NCI-H2227 treated with DMSO at 0.1 percent for 48 hours (cell line): ENCODE results near the gene SEPTIN8.
A peak's percentile ranks its signal among the peaks of the same experiment; 100 is the strongest.
"Not testable (repeated sequence)": the region's sequence is repeated elsewhere in the genome, so short reads cannot be mapped to it uniquely, and the experiment has no call there.

Experiments used
- DNase-seq: peaks from one replicate; lab custom pipeline; 2025; lab: John Stamatoyannopoulos, UW

Gene SEPTIN8

DNA sequence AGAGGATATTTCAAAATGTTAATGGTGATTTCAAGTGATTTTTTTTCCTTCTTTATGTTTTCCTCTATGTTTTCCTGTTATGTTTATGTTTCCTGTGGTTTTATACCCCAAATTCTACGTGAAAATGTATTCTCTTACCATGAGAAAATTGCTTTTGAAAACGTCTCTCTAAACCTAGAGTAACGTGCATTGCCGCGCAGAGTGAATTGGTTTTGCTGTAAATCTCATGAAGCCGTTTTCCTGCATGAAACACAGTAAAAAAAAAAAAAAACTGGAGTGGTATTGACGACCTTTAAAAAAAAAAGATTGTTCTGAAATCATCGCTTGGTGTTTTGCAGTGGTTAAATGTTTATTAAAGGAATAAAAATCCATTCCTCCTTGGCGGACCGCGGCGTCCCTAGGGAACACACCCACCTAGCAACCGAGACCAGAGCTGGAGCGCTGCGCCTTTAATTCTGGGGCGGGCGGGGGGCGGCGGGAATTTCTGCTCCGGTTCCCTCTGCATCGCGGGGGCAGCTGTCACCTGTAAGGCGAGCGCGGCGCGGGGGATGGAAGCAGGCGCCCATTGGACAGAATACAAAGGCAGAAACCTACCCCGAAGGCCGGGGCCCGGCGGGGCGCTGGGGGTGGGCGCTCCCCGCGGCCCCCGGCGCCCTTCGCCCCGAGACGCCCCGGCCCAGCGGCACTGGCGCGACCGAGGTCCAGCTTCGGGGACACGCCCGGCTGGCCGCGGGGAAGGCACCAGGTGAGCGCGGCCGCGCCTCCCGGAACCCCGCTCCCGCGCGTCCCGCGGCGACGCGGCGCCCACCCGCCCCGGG, 36.0 kb upstream of the SEPTIN8 start, which contains the start of gene SOWAHA:
Gene SOWAHA (plus strand): TSS at position 522 of the 818 bp plus-strand sequence. CDS start 320 bp downstream, outside the sequence.
- DNase-seq, result peak; percentile 65

DNA sequence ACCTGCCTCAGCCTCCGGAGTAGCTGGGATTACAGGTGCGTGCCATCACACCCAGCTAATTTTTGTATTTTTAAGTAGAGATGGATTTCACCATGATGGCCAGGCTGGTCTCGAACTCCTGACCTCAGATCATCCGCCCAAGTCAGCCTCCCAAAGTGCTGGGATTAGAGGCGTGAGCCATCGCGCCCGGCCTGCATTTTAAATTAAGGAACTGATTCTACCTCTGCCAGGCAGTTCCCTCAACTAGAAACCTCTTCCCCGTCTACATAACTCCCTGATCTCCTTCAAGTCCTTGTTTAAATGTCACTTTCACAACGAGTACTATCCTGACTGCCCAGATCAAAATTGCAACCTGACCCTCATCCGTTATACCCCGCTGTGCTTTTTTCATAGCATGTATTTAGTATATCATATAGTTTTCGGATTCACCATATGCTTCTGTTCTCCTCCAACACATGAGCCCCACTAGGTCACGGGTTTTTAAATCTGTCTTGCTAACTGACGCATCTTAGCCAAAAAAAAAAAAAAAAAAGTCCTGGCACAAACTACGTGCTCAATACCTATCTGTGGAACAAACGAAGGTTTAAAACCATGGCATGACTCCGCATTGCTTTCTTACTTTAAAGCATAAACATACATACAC, 35.2 kb upstream of the SEPTIN8 start:
- DNase-seq, result peak; percentile 65

DNA sequence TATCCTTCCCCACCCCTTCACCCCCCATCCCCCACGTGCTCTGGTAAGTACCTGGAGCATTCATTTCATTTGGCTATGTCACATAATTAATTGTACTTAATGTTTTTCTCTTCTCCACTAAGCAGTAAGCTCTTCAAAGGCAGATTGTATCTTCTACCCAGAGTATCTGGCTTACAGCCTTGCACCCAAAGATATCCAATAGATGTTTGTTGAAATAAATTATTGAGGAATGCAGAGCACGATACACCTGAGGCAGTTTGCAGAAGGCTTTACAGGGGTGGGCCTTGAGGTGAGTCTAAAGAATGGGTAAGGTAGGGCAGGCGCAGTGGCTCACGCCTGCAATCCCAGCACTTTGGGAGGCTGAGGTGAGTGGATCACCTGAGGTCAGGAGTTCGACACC, 33.6 kb upstream of the SEPTIN8 start:
- no peak for DNase-seq

DNA sequence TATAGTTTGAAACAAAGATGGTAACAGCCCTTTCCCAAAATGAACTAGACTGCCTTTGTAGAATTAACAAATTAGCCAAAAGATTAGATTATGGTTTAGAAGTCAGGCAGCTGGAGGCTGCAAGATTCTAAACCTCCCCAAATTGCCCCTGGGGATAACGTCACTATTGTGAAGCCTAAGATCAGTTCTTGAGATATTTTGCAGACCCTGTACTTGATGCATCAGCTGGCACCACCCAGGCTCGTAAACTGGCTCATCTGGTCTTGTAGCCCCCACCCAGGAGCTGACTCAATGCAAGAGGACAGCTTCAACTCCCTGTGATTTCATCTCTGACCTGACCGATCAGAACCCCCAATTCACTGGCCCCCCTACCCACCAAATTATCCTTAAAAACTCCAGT, 31.8 kb upstream of the SEPTIN8 start:
- DNase-seq, result no peak

DNA sequence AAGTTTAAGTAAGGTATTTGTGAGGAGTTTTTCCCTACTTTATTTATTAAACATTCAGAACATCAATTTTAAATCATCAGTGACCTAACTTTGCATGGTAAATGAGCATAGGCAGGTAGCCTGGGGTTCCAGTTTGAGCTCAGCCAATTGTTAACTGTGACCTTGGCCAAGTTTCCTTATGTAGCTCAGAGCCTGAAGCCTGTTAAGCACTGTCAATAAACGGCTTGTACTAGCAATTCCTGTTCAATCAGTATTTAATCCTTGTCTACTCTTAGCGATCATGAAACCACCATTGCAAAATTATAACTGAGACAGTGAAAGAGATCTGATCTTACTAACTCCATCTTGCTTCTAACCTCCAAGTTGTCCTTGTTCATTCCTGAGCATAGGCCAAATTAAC, 31.4 kb upstream of the SEPTIN8 start:
- DNase-seq, result no peak

DNA sequence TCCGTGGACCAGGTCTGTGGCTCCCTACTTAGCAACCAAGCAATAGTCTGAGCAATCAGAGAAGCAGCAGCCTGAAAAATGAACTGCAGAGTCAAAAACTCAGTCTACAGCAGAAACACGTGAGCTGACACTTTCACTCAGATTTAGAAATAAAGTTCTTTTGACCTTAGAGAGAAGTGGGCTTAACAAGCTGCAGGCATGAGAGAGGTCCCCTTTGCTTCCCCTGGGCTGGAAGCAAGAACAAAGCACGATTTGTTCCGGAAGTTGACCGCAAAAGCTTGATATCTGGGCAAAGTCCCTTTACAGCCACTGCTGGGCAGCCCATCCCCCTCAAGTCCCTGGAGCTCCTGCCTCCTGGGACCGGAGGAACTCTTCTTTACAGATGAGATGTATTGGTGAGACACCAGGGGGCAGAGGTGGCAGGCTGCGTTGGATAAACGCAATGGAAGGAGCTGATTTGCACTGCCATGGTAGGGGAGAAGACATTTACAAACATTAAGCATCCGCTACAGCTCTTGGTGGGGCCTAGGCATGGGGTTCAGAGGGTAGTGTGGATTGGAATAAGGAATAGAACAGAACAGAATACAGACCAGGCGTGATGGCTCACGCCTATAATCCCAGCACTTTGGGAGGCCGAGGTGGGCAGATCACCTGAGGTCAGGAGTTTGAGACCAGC, 30.3 kb upstream of the SEPTIN8 start:
- DNase-seq, result peak; percentile 3

DNA sequence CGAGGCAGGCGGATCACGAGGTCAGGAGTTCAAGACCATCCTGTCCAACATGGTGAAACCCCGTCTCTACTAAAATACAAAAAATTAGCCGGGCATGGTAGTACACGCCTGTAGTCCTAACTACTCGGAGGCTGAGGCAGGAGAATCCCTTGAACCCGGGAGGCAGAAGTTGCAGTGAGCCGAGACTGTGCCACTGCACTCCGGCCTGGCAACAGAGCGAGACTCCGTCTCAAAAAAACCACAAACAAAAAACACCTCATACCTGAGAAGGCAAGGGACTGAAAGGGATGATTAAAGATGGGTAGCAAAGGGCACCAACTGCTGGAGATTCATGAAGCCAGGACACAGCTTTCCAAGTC, 29.7 kb upstream of the SEPTIN8 start:
- DNase-seq, result not testable (repeated sequence)

DNA sequence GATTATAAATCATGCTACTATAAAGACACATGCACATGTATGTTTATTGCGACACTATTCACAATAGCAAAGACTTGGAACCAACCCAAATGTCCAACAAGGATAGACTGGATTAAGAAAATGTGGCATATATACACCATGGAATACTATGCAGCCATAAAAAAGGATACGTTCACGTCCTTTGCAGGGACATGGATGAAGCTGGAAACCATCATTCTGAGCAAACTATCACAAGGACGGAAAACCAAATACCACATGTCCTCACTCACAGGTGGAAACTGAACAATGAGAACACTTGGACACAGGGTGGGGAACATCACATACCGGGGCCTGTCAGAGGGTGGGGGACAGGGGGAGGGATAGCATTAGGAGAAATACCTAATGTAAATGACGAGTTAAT, 28.8 kb upstream of the SEPTIN8 start:
- not testable (repeated sequence) for DNase-seq

DNA sequence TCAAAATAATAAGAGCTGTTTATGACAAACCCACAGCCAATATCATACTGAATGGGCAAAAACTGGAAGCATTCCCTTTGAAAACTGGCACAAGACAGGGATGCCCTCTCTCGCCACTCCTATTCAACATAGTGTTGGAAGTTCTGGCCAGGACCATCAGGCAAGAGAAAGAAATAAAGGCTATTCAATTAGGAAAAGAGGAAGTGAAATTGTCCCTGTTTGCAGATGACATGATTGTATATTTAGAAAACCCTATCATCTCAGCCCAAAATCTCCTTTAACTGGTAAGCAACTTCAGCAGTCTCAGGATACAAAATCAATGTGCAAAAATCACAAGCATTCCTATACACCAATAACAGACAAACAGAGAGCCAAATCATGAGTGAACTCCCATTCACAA, 27.2 kb upstream of the SEPTIN8 start:
- DNase-seq, result not testable (repeated sequence)

DNA sequence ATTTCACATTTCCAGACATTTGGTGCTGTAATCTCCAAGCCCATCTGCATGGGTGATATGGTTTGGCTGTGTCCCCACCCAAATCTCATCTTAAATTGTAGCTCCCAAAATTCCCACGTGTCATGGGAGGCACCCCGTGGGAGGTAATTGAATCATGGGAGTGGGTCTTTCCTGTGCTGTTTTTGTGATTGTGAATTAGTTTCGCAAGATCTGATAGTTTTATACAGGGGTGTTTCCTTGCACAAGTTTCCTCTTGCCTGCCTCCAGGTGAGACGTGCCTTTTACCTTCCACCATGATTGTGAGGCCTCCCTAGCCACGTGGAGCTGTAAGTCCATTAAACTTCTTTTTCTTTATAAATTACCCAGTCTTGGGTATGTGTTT, 25.6 kb upstream of the SEPTIN8 start:
- not testable (repeated sequence) for DNase-seq

DNA sequence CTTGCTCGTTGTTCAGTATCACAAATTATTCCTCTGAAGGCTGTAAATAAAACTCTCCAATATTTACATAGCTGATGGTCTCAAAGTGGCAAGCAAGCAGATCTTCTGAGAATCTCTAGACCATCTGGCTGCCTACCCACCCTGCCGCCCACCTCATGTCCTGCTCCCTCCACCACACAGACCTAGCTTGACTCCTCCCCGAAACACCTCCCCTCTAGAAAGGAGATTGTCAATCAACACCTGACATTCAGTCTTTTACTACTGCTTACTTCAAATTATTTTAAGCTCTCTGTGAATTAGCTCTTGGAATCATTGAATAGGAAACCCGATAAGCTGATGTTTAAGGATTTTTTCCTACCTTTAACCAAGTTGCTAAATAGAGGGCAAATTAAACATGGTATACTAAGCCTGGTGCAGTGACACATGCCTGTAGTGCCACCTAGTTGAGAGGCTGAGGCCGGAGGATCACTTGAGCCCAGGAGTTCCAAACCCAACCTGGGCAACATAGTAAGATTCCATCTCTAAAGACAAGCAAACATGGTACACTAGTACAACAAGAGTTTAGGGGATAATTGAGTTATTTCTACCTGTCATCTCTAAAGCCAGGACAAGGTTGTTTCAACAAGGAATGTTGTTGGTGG, 25.1 kb upstream of the SEPTIN8 start:
- DNase-seq, result no peak

DNA sequence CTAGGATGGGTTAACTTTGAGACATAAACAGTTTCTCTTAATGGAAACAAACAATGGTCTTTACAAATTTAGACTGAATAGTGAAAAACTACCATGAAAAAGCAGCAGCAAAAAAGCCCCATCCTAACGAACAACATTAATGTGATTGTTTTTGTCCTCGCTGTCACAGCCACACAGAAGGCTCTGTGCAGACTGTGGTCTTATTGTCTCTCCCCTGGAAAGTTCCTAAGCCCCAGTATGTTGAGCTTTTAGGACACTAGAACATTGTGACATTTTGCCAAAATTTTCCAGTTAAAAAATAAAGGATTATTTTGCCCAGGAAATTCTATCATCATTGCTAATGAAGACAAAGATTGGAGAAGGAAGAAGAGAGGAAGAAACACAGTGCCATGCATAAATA, 23.5 kb upstream of the SEPTIN8 start:
- DNase-seq, result no peak

DNA sequence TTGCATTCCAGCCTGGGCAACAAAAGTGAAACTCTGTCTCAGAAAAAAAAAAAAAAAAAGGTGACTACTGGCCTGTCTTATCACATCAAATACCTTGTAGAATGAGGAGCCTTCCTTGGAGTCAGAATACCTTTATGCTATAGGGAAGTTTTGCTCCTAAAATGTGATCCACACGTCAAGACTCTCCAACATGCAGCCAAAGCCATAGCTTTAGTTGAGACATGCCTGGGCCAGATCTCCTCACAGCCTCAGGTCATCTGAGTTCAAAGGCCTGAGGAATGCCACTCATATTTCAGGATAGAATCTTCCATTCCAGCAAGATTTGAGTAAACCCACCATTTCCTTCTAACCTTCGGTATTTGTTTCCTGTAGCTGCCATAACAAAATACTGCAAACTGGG, 22.4 kb upstream of the SEPTIN8 start:
- DNase-seq, result no peak

DNA sequence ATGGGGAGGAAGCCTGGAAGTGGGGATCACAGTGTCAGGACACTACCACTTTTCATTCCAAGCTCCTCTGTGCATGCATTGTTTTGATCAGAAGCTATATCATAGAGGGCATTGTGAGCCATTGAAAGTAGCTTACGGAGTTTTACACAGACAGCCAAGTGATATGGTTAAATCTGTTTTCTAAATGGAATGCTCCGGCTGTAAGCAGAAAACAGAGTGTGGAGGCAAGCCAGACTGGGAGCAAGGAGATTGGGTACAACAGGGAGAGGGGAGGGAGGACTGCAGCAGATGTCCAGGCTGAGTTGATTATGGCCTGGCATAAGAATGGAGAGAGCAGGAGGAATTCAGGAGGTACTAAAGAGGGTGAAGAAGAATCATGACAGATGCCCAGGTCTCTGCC, 20.6 kb upstream of the SEPTIN8 start:
- no peak for DNase-seq

DNA sequence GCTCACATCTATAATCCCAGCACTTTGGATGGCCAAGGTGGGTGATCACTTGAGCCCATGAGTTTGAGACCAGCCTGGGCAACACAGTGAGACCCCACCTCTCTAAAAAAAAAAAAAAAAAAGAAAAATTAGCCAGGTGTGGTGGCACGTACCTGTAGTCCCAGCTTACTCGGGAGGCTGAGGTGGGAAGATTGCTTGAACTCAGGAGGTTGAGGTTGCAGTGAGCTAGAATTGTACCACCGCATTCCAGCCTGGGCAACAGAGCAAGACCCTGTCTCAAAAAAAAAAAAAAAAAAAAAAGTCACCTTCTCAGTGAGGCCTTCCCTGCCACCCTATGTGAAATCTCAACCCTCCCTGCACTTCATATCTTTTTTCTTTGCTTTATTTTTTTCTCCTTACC, 14.0 kb upstream of the SEPTIN8 start:
- DNase-seq, result no peak

DNA sequence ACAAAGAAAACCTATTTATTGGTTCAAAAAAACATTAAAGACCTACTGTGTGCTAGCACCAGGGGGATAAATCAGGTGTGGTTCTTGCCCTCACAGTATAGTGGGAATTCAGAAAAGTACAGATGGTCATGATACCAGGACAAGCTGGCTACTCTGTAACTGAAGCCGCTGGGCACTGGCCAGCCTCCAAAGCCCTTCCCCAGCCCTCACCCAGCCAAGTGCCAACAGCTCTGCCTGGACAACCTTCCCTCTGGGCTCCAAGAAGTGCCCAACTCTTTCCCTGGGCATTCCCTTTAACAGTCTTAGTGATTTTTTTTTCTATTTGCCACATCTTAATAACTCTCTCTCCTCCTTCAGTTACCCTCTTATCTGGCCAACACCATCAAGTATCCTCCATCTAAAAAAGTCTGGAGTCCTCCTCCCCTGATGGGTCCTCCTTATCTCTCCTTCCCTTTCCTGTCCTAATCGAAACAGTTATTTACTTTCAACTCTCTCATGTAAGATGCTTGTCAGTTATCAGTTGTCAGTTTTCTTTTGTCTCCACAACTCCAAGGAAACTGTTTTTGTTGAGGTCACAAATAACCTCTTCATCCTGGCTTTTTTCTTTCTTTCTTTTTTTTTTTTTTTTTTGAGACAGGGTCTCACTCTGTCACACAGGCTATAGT, 13.3 kb upstream of the SEPTIN8 start:
- no peak for DNase-seq

DNA sequence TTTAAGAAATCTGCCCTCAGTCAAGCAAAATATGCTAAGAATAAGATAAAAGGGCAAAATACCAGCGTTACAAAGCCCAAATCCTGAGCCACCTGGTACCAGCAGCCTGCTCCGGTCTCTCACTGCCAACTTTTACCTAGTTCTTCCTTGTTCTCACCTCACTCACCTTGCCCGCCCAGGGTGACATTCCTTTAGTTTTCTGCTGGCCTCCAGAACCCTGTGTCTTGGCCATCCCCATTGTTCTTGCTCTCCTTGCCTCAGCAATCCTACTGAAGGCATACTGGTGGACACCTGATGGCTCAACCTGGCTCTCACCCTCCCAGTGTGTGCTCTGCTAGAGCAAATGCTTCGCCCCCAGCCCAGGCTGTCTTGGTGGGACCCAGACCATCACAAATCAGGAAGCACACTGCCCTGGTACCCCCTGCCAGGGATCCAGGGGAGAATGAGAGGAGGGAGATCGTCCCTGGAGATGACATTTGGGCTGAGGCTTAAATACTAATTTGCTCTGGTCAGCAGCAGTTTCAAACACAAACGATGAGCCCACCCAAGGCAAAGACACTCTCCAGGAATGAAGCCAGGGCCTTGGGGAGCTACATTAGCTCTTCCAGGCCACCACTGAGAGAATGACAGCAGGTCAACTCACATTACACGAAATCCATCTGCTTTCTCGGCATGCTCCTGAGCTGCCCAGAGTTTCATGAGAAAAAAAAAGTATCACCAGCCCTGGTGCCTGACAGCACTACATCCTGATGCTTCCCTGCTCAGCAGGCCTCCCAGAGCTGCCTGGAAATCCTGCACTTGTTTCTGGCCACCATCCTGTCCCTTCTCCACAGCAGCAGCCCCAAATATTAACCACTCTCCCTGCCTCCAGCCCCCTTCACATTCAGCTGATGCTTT, 12.2 kb upstream of the SEPTIN8 start:
- DNase-seq, result no peak

DNA sequence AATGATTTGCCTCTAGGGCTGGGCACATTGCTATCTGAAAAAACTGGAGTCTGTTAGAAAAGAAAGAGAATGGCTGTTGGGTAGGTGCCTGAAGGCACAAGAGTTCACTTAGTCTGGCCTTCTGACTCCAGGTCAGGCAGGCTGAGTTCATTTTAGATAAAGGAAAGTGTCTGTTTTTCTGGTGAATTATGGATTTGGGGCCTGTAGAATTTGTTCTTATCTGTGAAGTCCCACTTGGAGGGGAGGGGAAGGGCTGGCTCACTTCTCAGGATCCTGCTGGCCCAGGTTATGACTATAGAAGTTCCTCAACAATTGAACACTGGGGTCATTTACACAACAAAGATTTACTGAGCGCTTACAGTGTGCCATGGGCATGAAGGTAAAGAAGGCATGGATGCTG, 11.5 kb upstream of the SEPTIN8 start:
- DNase-seq, result no peak

DNA sequence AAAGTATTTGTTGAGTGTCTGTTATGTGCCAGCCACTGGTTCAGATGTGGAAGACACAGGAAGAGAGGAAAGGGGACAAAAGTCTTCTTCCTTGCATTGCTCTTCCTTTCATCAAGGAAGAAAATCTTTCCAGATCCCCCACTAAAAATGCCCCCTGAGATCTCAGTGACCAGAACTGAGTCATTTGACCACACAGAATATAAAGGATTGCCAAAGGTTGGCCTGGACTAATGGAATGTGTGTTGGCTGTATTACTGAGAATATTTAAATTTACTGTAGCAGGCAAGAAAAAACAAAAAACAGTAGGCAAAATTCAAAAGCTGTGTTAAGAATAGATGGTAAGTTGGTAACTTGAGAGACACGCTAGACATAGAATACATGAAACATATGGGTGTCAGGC, 10.0 kb upstream of the SEPTIN8 start:
- DNase-seq, result no peak

DNA sequence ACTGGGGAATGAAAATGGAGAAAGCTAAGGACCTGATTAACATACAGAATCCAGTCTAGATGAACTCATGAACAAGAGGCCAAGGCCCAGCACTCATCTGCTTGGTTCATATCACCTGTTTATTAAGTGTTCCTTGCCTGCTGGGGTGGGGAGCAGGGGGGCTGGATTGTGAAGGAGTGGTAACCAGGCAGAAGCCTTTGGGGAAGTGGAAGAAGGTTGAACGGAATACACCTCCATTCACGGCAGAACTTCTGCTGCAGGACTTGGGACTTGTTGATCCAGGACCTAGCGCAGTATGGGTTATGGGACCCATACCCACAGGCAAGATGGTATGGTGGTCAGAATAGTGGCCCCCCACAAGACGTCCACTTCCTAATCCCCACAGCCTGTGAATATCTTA, 8.8 kb upstream of the SEPTIN8 start:
- no peak for DNase-seq

DNA sequence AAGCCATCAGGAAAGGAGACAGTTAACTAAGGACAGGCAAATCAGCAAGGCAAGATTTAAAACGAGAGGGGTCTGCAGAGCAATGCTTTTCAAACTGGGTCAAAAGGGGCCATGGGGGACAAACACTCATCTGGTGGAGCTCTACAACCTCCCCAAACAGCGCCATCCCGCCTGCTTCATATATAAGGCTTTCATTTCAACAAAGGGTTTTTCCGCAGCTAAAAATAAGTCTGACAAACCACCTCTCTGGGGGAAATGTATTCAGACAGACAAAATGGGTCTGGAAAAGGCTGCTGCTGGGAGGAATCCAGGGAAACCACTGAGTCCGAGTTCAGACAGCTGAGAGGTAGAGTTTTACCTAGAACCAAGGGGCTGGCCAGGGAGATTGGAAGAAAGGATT, 8.3 kb upstream of the SEPTIN8 start:
- DNase-seq, result no peak
